ENCODE results near the gene OVAAL.

DNA sequence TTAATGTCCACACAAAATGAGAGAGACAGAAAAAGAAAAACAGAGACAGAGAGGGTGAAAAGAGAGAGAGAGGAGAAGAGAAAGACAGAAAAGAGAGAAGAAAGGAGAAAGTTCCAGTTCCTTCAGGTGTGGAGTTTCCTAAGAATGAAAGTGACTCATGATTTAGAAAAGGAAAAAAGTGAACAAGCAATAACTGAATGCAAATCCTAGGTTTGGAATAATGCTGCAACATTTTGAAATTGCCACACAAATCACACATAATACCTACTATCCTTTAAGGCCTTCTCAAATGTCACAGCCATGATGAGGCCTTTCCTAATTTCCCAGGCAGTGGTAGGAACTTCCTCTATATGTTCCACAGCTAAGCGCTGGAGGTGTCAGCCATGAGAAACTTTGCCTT is 41.6 kb downstream of the OVAAL start:
- TF ChIP-seq TCF3 (CRISPR knock-in tag; IDR thresholded peaks at IDR 0.05) (no peak), ZFP1 (CRISPR knock-in tag; IDR thresholded peaks at IDR 0.05) (no peak), ZKSCAN3 (CRISPR knock-in tag; IDR thresholded peaks at IDR 0.05) (no peak), CAMTA2 (CRISPR knock-in tag; conservative IDR thresholded peaks at IDR 0.05) (no peak), DPF2 (IDR thresholded peaks at IDR 0.05) (no peak; the same call in 1 of the 2 replicates), ZZZ3 (IDR thresholded peaks at IDR 0.05) (no peak), NFE2 (IDR thresholded peaks at IDR 0.05; ENCODE audit: low read depth) (no peak)
- TF ChIP-seq, protein P1, sequence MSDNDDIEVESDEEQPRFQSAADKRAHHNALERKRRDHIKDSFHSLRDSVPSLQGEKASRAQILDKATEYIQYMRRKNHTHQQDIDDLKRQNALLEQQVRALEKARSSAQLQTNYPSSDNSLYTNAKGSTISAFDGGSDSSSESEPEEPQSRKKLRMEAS (CRISPR knock-in tag; IDR thresholded peaks at IDR 0.05): no peak
